GM21529 (cell line): Measurements from ENCODE around the gene ABHD8.

Source experiments
- ATAC-seq: cut with Tn5 transposase; IDR thresholded peaks from one replicate; pipeline ENCODE4 v1.9.1; 2021; ENCODE audit not compliant: unreplicated experiment

ABHD8 gene

GRCh38 chr19:17243830-17244617, 59.2 kb downstream of the ABHD8 start:
- no peak for ATAC-seq

GRCh38 chr19:17243211-17243829, 59.9 kb downstream of the ABHD8 start:
- no peak for ATAC-seq

GRCh38 chr19:17242431-17243208, 60.6 kb downstream of the ABHD8 start:
- no peak for ATAC-seq
